Measurements from ENCODE around the gene RGS6.

GRCh38 chr14:72554401-72554800 is 622.2 kb downstream of the RGS6 start:
- TF ChIP-seq SUZ12 (IDR thresholded peaks at IDR 0.05): no peak
- TF ChIP-seq FOXM1 (IDR thresholded peaks at IDR 0.05; ENCODE audit: borderline replicate concordance): no peak
- no peak for TF ChIP-seq TARDBP (IDR thresholded peaks at IDR 0.05)
- TF ChIP-seq ZNF384 (IDR thresholded peaks at IDR 0.05): no peak
- TF ChIP-seq NFRKB (IDR thresholded peaks at IDR 0.05): no peak
- TF ChIP-seq PKNOX1 (IDR thresholded peaks at IDR 0.05): no peak
- no peak for TF ChIP-seq SP1 (IDR thresholded peaks at IDR 0.05)
